Omental fat pad (tissue), 4 donors: ENCODE data around the gene PRSS56. TPM values are rescaled to one million over a fixed set of nuclear protein-coding genes. Genes with fewer than 3 reads are reported as not detected.

Source experiments
- ATAC-seq: fragments of 150-250 bp; one replicate; pipeline ENCODE4 v1.9.1; 2016; ENCODE audit warnings: mild to moderate bottlenecking, moderate library complexity; ENCODE audit not compliant: low FRiP score
- DNase-seq: peaks from one replicate; pipeline ENCODE4 v3.0.0-alpha.2; 2019; ENCODE audit warnings: low spot score
- CTCF ChIP-seq, 3 donors: fragments of 450-650 bp; IDR thresholded peaks; one replicate each; pipeline ENCODE4 v1.5.1; 2016 to 2017; ENCODE audit warnings: antibody characterized with exemption in 3 of 3, mild to moderate bottlenecking in 3 of 3, moderate library complexity in 2 of 3
- total RNA-seq, 4 donors: library from RNA; depleted of rRNA; stranded (reverse); fragments of >200 nt; gene quantifications; one replicate each; pipeline ENCODE4 v1.1.0, GENCODE V29; 2016

The PRSS56 gene
- total RNA-seq, 4 donors from 2014 or later = not detected

- no peak for ATAC-seq
- no peak for TF ChIP-seq CTCF (IDR thresholded peaks at IDR 0.05)
- no peak for DNase-seq
Measured at GRCh38 chr2:232498452-232498851, 21.7 kb upstream of the PRSS56 start.

- no peak for TF ChIP-seq CTCF (IDR thresholded peaks at IDR 0.05)
- ATAC-seq (no peak), DNase-seq (no peak)
Measured at GRCh38 chr2:232501331-232501771, 18.8 kb upstream of the PRSS56 start.

- no peak for TF ChIP-seq CTCF (IDR thresholded peaks at IDR 0.05)
- no peak for DNase-seq
Measured at GRCh38 chr2:232501794-232502390, 18.3 kb upstream of the PRSS56 start.

GRCh38 chr2:232502511-232502910 is 17.7 kb upstream of the PRSS56 start:
- ATAC-seq (no peak), DNase-seq (no peak)
- no peak for TF ChIP-seq CTCF (IDR thresholded peaks at IDR 0.05)

More at GRCh38 chr2:232501794-232502390, 18.3 kb upstream of the PRSS56 start:
- ATAC-seq = no peak

- no peak for DNase-seq
- ATAC-seq = peak; percentile 72
Measured at GRCh38 chr2:232502911-232503808, 17.0 kb upstream of the PRSS56 start.

GRCh38 chr2:232503809-232504323 is 16.3 kb upstream of the PRSS56 start:
- no peak for ATAC-seq
- TF ChIP-seq CTCF (IDR thresholded peaks at IDR 0.05) = no peak
- no peak for DNase-seq

More at GRCh38 chr2:232502911-232503808, 17.0 kb upstream of the PRSS56 start:
- no peak for TF ChIP-seq CTCF (IDR thresholded peaks at IDR 0.05)
